Adrenal gland (tissue), 5 donors: ENCODE results near the gene GHR.

Experiments
- POLR2A ChIP-seq, 2 donors: fragments of 450-650 bp; IDR thresholded peaks; one replicate each; pipeline ENCODE4 v1.6.1; 2017; ENCODE audit warnings: antibody characterized with exemption in 2 of 2, mild to moderate bottlenecking in 2 of 2, moderate library complexity in 1 of 2
- TF ChIP-seq, protein P1 (sequence below), 6 experiments: fragments of 450-650 bp in 4 of 6; fragments of 200-600 bp in 2 of 6; sonication (generic) in 1 of 6; IDR thresholded peaks; 1 replicate in 5 of 6; 2 replicates in 1 of 6; pipeline versions ENCODE4 v1.5.1 to v1.8.0; 2016 to 2021; ENCODE audit warnings: antibody characterized with exemption in 6 of 6, mild to moderate bottlenecking in 2 of 6, moderate library complexity in 1 of 6
- donor health status: DM: no; HTN: no; CAD: no.

DNA sequence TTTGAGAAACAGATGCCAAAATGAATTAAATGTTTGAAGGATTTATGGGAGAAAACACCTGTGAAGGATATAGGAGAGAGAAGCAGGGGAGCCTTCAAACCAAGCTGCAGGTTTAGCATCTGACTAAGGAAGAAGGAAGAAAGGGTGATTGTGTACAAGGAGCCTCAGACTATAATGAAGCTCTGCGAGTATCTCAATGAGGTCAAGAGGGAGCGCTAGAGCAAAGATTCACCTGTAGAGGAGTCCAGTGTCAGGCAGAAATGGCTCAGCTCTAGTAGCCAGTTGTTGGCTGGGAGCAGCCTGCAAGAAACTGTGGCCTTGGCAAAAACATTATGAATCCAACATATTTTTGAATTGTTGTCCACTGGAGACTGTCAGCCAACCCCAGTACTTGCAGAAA is 20.0 kb upstream of the GHR start:
- TF ChIP-seq, protein P1, sequence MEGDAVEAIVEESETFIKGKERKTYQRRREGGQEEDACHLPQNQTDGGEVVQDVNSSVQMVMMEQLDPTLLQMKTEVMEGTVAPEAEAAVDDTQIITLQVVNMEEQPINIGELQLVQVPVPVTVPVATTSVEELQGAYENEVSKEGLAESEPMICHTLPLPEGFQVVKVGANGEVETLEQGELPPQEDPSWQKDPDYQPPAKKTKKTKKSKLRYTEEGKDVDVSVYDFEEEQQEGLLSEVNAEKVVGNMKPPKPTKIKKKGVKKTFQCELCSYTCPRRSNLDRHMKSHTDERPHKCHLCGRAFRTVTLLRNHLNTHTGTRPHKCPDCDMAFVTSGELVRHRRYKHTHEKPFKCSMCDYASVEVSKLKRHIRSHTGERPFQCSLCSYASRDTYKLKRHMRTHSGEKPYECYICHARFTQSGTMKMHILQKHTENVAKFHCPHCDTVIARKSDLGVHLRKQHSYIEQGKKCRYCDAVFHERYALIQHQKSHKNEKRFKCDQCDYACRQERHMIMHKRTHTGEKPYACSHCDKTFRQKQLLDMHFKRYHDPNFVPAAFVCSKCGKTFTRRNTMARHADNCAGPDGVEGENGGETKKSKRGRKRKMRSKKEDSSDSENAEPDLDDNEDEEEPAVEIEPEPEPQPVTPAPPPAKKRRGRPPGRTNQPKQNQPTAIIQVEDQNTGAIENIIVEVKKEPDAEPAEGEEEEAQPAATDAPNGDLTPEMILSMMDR (IDR thresholded peaks at IDR 0.05): no peak
- no peak for TF ChIP-seq POLR2A (IDR thresholded peaks at IDR 0.05)
